GM21360 (cell line): ENCODE data around the gene KCNJ12.

Experiments
- ATAC-seq: cut with Tn5 transposase; IDR thresholded peaks from one replicate; pipeline ENCODE4 v1.9.1; 2021; ENCODE audit warnings: mild to moderate bottlenecking, moderate library complexity; ENCODE audit not compliant: unreplicated experiment

KCNJ12 gene

GRCh38 chr17:21365016-21365415 is 11.1 kb upstream of the KCNJ12 start:
- no peak for ATAC-seq

GRCh38 chr17:21368545-21369246 is 7.5 kb upstream of the KCNJ12 start:
- ATAC-seq, result no peak

DNA sequence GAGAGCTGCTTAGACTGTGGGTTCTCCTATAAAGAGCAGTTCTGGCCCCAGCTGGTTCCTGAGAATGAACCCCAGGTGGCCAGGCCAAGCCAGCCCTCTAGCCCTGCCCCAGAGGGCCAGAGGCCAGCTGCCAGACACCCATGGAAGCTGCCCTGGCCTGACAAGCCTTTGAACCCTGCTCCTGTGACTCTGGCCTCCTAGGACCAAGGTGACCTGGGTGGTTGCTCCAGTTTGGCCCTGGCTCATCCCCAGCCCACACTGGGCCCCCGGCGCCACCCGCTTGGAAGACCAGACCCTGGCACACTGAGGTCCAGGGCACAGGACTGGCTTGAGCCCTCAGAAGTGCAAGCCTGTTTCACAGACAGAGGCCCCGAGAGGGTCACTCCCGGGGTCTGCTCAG is 6.8 kb upstream of the KCNJ12 start:
- no peak for ATAC-seq

GRCh38 chr17:21370430-21370829 is 5.7 kb upstream of the KCNJ12 start:
- ATAC-seq, result no peak

DNA sequence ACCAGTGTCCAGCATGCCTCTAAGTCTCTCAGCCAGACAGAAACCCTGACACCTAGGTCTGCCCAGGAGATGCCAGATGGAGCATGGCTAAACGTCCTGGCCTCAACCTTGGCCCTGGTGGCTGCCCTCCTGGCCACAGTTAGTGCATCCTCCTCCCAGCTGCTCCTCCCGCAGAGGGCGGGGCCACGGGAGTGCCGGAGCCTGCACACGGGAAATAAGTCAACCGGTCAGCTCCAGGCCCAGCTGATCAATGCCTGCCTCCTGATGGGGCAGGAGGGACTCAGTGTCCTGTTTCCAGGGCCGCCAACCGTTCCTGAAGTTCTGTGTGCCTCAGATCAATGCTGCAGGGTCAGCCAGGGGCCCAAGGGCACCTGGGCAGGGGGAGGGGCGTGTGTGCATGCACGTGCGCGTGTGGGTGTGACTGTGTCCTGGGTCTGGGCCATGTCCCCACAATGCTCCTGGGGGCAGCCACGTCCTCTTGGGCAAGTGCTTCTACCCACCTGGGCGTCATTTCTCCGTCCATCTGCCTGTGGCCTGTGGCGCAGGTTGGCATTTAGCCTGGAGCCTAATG is 4.6 kb upstream of the KCNJ12 start:
- ATAC-seq, result no peak

DNA sequence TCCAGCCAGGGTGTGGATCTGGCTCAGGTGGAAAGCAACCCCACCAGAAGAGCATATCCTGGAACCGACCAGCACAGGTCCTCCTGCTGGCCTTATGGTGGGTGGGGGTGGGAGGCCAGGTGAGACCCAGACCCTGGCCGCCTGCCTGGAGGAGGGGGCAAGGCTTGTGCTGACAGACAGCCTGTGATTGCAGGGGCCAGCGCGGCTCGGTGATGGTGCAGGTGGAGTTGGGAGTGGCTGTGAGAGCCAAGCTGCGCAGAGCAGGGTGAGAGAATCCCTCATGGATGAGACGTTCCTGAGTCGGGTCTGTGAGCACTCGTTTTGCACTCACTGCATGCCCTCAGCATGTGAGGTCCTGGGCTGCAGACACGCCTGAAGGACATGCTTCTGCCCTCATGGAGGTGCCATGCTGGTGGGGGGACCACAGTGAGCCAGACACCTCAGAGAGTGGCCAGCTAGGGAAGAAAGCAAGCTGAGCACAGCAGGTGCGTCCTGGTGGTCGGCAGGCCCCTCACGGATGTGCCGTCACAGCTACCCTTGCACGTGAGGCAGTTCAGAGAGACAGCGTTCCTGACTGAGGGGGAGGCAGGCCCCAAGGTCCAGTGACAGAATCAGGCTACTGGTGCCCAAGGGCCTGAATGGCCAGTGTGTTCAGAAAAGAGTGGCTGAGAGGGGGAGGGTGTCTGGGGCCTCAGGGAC is 3.8 kb upstream of the KCNJ12 start:
- ATAC-seq, result no peak

- no peak for ATAC-seq
These were observed 3.1 kb upstream of the KCNJ12 start for GRCh38 chr17:21373036-21373435.

- ATAC-seq, result no peak
These were observed 2.3 kb upstream of the KCNJ12 start for GRCh38 chr17:21373696-21374440.

GRCh38 chr17:21374441-21375161 is 1.6 kb upstream of the KCNJ12 start:
- ATAC-seq, result no peak

DNA sequence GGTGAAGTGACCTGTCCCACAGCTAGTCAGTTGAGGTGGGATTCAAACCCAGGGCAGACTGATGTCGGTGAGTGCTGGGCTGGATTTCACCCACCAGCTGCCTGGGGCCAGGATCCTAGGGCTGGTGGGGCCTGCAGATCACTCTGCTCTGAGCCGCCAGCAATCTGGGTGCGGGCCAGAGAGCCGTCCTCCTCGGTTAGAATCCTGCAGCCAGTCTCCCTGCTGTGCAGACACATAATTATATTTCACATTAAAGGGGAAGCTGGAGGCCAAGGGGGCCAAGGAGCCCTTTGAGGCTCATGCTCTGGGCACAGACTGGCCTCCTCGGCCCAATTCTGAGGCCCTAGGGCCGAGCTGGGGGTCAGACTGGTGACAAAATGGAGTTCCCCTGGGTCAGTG is 996 bp upstream of the KCNJ12 start:
- ATAC-seq, result no peak

- no peak for ATAC-seq
These were observed 438 bp upstream of the KCNJ12 start for GRCh38 chr17:21375757-21376080.

- no peak for ATAC-seq
These were observed 868 bp downstream of the KCNJ12 start for GRCh38 chr17:21376759-21377690.

DNA sequence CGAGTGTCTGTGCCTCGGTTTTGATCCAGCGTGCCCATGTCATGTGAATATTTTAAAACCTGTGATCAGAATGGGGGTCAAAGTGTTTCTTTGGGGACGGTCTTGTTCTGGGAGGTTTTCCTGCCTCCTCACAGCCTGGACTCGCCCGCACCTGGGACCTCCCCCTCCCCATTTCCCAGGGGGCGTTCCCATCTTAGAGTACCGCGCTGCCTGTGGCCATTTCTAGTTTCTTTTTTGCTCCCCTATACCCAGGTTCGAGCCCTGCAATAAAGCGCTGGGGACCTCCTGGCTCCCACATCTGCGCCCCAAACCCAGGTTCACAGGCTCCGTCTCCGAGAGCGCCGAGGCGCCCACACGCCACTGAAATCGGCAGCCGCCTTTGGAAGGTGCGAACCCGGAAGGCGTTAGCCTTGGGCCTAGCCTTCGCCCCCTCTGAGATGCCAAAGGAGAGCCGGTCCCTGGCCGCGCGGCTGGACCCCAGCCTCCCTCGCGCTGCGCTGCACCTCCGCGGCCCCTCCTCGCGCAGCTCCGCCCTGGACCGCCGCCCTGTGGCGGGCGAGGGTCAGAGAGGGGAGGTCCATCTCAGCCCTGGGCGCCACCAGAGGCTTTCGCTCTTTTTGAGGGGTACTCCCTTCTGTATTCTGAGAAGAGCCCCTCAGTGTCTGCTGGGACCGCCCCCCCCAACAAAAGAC is 1.7 kb downstream of the KCNJ12 start:
- ATAC-seq, result no peak

- no peak for ATAC-seq
These were observed 2.4 kb downstream of the KCNJ12 start for GRCh38 chr17:21378553-21378952.

DNA sequence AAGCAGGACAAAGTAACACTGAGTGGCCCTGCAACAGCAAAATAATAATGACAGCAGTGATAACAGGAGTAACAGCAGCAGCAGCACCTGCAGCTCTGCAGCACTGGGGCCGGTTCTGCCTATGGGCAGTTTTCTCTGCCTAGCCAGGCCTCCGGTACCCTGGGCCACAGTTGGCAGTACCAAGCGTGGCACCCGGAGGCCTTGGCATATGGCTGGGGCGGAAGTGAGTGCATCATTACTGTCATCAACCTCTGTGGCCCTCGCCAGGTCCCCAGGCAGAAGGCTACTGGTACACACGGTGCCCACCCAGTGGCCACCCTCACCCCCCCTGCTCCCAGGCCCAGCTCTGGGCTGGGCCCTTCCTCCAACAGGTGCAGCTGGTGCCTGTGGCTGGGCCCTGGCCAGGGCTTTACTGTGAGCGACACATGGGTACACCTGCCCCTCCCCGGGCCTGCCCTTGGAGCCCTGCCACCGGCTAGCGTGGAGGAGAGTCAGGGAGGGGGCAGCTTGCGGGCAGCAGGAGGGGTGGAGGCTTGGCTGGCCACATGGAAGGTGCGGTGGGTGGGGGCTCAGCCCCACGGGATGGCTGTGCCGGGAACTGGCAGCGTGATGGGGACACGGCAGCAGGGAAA is 3.0 kb downstream of the KCNJ12 start:
- no peak for ATAC-seq

DNA sequence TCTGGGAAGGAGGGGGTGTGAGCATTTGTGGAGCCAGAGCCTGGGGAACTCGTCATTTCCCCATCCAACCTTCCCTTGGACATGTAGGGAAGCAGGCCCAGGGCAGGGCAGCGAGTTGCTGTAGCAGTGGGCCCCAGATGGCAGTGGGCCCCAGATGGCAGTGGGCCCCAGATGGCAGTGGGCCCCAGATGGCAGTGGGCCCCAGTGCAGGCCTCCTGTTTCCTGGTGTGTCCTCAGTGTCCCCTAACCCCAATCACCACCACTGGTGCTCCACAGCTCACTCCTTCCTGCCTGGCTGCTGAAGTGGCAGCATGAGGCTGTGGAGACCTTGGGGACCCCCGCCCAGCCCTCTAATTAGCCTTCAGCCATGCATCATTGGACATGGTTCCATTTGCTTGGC is 4.5 kb downstream of the KCNJ12 start:
- no peak for ATAC-seq

DNA sequence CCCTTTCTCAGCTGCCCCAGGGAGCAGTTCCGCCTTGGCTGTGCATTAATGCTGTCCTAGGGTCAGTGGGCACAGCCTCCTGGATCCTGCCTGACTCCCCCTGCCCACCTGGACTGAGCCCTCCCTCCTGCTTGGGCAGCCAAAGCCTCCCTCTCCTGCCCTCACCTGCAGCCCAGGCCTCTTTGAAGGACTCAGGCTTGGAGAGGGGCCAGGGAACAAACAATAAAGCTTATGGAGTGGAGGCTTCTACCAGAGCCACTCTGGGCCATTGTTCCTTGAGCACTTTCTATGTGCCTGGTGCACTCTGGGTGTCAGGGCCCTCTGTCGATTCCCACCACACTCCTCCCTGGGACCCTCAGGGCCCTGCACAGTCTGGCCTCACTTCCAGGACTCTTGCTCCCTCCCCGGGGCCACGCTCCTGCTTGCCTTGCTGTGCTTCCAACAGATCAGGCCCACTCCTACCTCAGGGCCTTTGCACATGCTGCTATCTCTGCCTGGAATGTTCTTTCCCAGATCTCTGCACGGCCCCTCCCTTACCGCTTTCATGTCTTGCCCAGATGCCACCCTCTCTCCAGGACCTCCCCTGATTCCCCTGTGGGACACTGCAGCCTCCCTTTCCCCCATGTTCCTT is 5.0 kb downstream of the KCNJ12 start:
- ATAC-seq, result no peak
